ENCODE data around the gene CHMP2B. TPM values are rescaled to one million over a fixed set of nuclear protein-coding genes. Genes with fewer than 3 reads are reported as not detected.
"Not testable (repeated sequence)": the region's sequence is repeated elsewhere in the genome, so short reads cannot be mapped to it uniquely, and the experiment has no call there.

The CHMP2B gene
- total RNA-seq, 1 donor from 2014 or later: 37.2 TPM

GRCh38 chr3:87298111-87298718, 71.1 kb downstream of the CHMP2B start:
- DNase-seq (ENCODE audit: low spot score): no peak
- intact Hi-C loops (cut with DNase I): loop anchor here (5.0 kb wide), 1 partner anchor 704 kb away; no protein-coding TSS in a partner anchor

GRCh38 chr3:87305031-87305430, 77.9 kb downstream of the CHMP2B start:
- intact Hi-C loops (cut with DNase I): not testable (repeated sequence)

More at GRCh38 chr3:87305031-87305430, 77.9 kb downstream of the CHMP2B start:
- DNase-seq (ENCODE audit: low spot score): not testable (repeated sequence)

Small RNA genes lying within 50 kb of the gene (microRNA-seq; reads per million reads assigned to microRNA genes)
- gene MIR4795: not detected

Other genes starting within 250 kb of the CHMP2B start
- 5.2 TPM for gene VGLL3, start 236.2 kb upstream of the CHMP2B start, total RNA-seq
- gene POU1F1, start 49.3 kb downstream of the CHMP2B start, total RNA-seq: not detected

Data from cardiac septum (tissue), 1 donor.